Muscle layer of duodenum (tissue), 2 donors: ENCODE results near the gene AKT3.

Source experiments
- H3K27ac ChIP-seq: one replicate; pipeline ENCODE4 v1.7.0; 2013; ENCODE audit warnings: mild to moderate bottlenecking, low read length
- H3K27me3 ChIP-seq: one replicate; pipeline ENCODE4 v1.7.0; 2013; ENCODE audit warnings: low read depth, mild to moderate bottlenecking, control low read depth, low read length
- H3K36me3 ChIP-seq, 2 donors: one replicate each; pipeline ENCODE4 v1.7.0; 2013; ENCODE audit warnings: low read length in 2 of 2, control low read depth in 1 of 2, mild to moderate bottlenecking in 1 of 2; ENCODE audit not compliant: insufficient read depth in 2 of 2, control insufficient read depth in 1 of 2
- H3K4me1 ChIP-seq, 2 donors: one replicate each; pipeline ENCODE4 v1.7.0; 2013; ENCODE audit warnings: low read length in 2 of 2, mild to moderate bottlenecking in 2 of 2, control low read depth in 1 of 2, moderate library complexity in 1 of 2; ENCODE audit not compliant: insufficient read depth in 2 of 2, control insufficient read depth in 1 of 2
- H3K4me3 ChIP-seq, 2 donors: one replicate each; pipeline ENCODE4 v1.7.0; 2013; ENCODE audit warnings: low read length in 2 of 2, low read depth in 1 of 2, mild to moderate bottlenecking in 1 of 2
- H3K9me3 ChIP-seq, 2 donors: one replicate each; pipeline ENCODE4 v1.7.0; 2013; ENCODE audit warnings: low read length in 2 of 2, control low read depth in 1 of 2, mild to moderate bottlenecking in 1 of 2; ENCODE audit not compliant: control insufficient read depth in 1 of 2
- donor health status: healthy.

The AKT3 gene

GRCh38 chr1:243730487-243731150 is 119.4 kb downstream of the AKT3 start:
- Histone ChIP-seq H3K27me3 (no peaks in the 10 kb centered on the region), H3K36me3 (no peaks in the 10 kb centered on the region), H3K4me1 (peaks cover 0 to 5% of the 10 kb centered on the region in 2 donors), H3K4me3 (no peak overlapping the region), H3K9me3 (no peaks in the 10 kb centered on the region), H3K27ac (no peak overlapping the region)

GRCh38 chr1:243729956-243730355 is 120.1 kb downstream of the AKT3 start:
- no peak overlapping the region for H3K4me3 ChIP-seq

GRCh38 chr1:243727503-243728203 is 122.4 kb downstream of the AKT3 start:
- Histone ChIP-seq H3K9me3 (no peaks in the 10 kb centered on the region), H3K36me3 (no peaks in the 10 kb centered on the region), H3K27ac (peak overlapping the region; percentile 31), H3K4me1 (peaks cover 0 to 17% of the 10 kb centered on the region in 2 donors), H3K4me3 (no peak overlapping the region), H3K27me3 (no peaks in the 10 kb centered on the region)

More at GRCh38 chr1:243729956-243730355, 120.1 kb downstream of the AKT3 start:
- Histone ChIP-seq H3K36me3 (no peaks in the 10 kb centered on the region), H3K9me3 (no peaks in the 10 kb centered on the region), H3K27ac (no peak overlapping the region), H3K4me1 (peaks cover 0 to 6% of the 10 kb centered on the region in 2 donors), H3K27me3 (no peaks in the 10 kb centered on the region)

GRCh38 chr1:243726806-243727502 is 123.1 kb downstream of the AKT3 start:
- Histone ChIP-seq H3K9me3 (no peaks in the 10 kb centered on the region), H3K4me1 (peaks cover 0 to 17% of the 10 kb centered on the region in 2 donors), H3K4me3 (no peak overlapping the region), H3K27ac (peak overlapping the region; percentile 31), H3K36me3 (no peaks in the 10 kb centered on the region), H3K27me3 (no peaks in the 10 kb centered on the region)

- Histone ChIP-seq H3K4me3 (no peak overlapping the region), H3K27ac (no peak overlapping the region), H3K9me3 (no peaks in the 10 kb centered on the region), H3K27me3 (no peaks in the 10 kb centered on the region), H3K4me1 (peaks cover 0 to 21% of the 10 kb centered on the region in 2 donors), H3K36me3 (no peaks in the 10 kb centered on the region)
Measured at GRCh38 chr1:243725846-243726245, 124.2 kb downstream of the AKT3 start.

- H3K27me3 ChIP-seq, result no peaks in the 10 kb centered on the region
- H3K36me3 ChIP-seq, result no peaks in the 10 kb centered on the region
- H3K4me3 ChIP-seq, result no peak overlapping the region
- no peak overlapping the region for H3K27ac ChIP-seq
- no peaks in the 10 kb centered on the region for H3K9me3 ChIP-seq
- H3K4me1 ChIP-seq, result peaks cover 0 to 21% of the 10 kb centered on the region in 2 donors
Measured at GRCh38 chr1:243725075-243725474, 125.0 kb downstream of the AKT3 start.

GRCh38 chr1:243723458-243724043 is 126.5 kb downstream of the AKT3 start:
- Histone ChIP-seq H3K4me1 (peaks cover 0 to 26% of the 10 kb centered on the region in 2 donors), H3K27ac (no peak overlapping the region), H3K4me3 (no peak overlapping the region), H3K9me3 (no peaks in the 10 kb centered on the region), H3K36me3 (no peaks in the 10 kb centered on the region), H3K27me3 (no peaks in the 10 kb centered on the region)

- Histone ChIP-seq H3K9me3 (no peaks in the 10 kb centered on the region), H3K4me3 (no peak overlapping the region), H3K27ac (no peak overlapping the region), H3K4me1 (peaks cover 0 to 26% of the 10 kb centered on the region in 2 donors), H3K36me3 (no peaks in the 10 kb centered on the region), H3K27me3 (no peaks in the 10 kb centered on the region)
Measured at GRCh38 chr1:243723050-243723449, 127.0 kb downstream of the AKT3 start.

- H3K27ac ChIP-seq, result no peak overlapping the region
- no peaks in the 10 kb centered on the region for H3K36me3 ChIP-seq
- no peaks in the 10 kb centered on the region for H3K27me3 ChIP-seq
- H3K4me1 ChIP-seq, result peaks cover 0 to 37% of the 10 kb centered on the region in 2 donors
- H3K9me3 ChIP-seq, result no peaks in the 10 kb centered on the region
- H3K4me3 ChIP-seq, result no peak overlapping the region
Measured at GRCh38 chr1:243719476-243719875, 130.6 kb downstream of the AKT3 start.

- H3K36me3 ChIP-seq, result no peaks in the 10 kb centered on the region
- peaks cover 0 to 42% of the 10 kb centered on the region in 2 donors for H3K4me1 ChIP-seq
- H3K27me3 ChIP-seq, result no peaks in the 10 kb centered on the region
- no peaks in the 10 kb centered on the region for H3K9me3 ChIP-seq
- H3K4me3 ChIP-seq, result no peak overlapping the region
- no peak overlapping the region for H3K27ac ChIP-seq
Measured at GRCh38 chr1:243718893-243719292, 131.2 kb downstream of the AKT3 start.

GRCh38 chr1:243718022-243718421 is 132.0 kb downstream of the AKT3 start:
- Histone ChIP-seq H3K27me3 (no peaks in the 10 kb centered on the region), H3K36me3 (no peaks in the 10 kb centered on the region), H3K4me3 (no peak overlapping the region), H3K9me3 (no peaks in the 10 kb centered on the region), H3K4me1 (peaks cover 0 to 39% of the 10 kb centered on the region in 2 donors), H3K27ac (no peak overlapping the region)
